GM12878 (cell line): ENCODE data around the gene PSMB5. TPM values are rescaled to one million over a fixed set of nuclear protein-coding genes. Genes with fewer than 3 reads are reported as not detected.

ENCODE experiments used
- ASH2L ChIP-seq: fragments of 300-600, 200-600 bp; sonication (generic); IDR thresholded peaks from 2 replicates; pipeline ENCODE4 v1.6.1; 2017; ENCODE audit warnings: low read depth, mild to moderate bottlenecking, borderline replicate concordance
- BACH1 ChIP-seq: fragments of 450-650 bp; IDR thresholded peaks from 2 replicates; pipeline ENCODE4 v1.6.1; 2017; ENCODE audit warnings: mild to moderate bottlenecking, borderline replicate concordance
- BHLHE40 ChIP-seq, 2 experiments: fragments of 450-650 bp in 1 of 2; IDR thresholded peaks; 2 replicates each; pipeline ENCODE4 v1.6.1; 2011 to 2017; ENCODE audit warnings: low read depth in 2 of 2, borderline replicate concordance in 1 of 2, improper control_type of control experiment in 1 of 2, low read length in 1 of 2, mild to moderate bottlenecking in 1 of 2
- CREB1 ChIP-seq: IDR thresholded peaks from 2 replicates; pipeline ENCODE4 v1.6.1; 2012; ENCODE audit warnings: low read depth, mild to moderate bottlenecking, inconsistent platforms
- NFXL1 ChIP-seq: fragments of 450-650 bp; IDR thresholded peaks from 2 replicates; pipeline ENCODE4 v1.6.1; 2017; ENCODE audit warnings: antibody characterized with exemption, mild to moderate bottlenecking, borderline replicate concordance
- NR2F1 ChIP-seq: fragments of 450-650 bp; conservative IDR thresholded peaks from 2 replicates; pipeline ENCODE4 v1.6.1; 2017; ENCODE audit warnings: mild to moderate bottlenecking
- NRF1 ChIP-seq: conservative IDR thresholded peaks from 2 replicates; pipeline ENCODE4 v1.6.1; 2011; ENCODE audit warnings: mild to moderate bottlenecking, low read depth, low read length, improper control_type of control experiment
- PBX3 ChIP-seq: IDR thresholded peaks from 2 replicates; pipeline ENCODE4 v1.6.1; 2011; ENCODE audit warnings: mild to moderate bottlenecking, low read depth, low read length, moderate library complexity; ENCODE audit not compliant: insufficient replicate concordance
- RELB ChIP-seq: fragments of 450-650 bp; IDR thresholded peaks from 2 replicates; pipeline ENCODE4 v1.6.1; 2017; ENCODE audit warnings: low read depth, mild to moderate bottlenecking, moderate library complexity
- RUNX3 ChIP-seq: IDR thresholded peaks from 2 replicates; pipeline ENCODE4 v1.6.1; 2012; ENCODE audit warnings: low read length, inconsistent platforms
- SKIL ChIP-seq: fragments of 450-650 bp; IDR thresholded peaks from 2 replicates; pipeline ENCODE4 v1.6.1; 2017; ENCODE audit warnings: mild to moderate bottlenecking, low read depth, inconsistent platforms; ENCODE audit not compliant: poor library complexity, severe bottlenecking
- SP1 ChIP-seq: IDR thresholded peaks from one replicate; pipeline ENCODE4 v1.6.1; 2011; ENCODE audit warnings: low read depth, low read length
- SUZ12 ChIP-seq: fragments of 200-600 bp; sonication (generic); IDR thresholded peaks from one replicate; pipeline ENCODE4 v1.6.1; 2018; ENCODE audit warnings: antibody characterized with exemption, mild to moderate bottlenecking; ENCODE audit not compliant: unreplicated experiment
- polyA plus RNA-seq, 11 experiments: library from polyadenylated mRNA; depleted of rRNA in 4 of 11; unstranded in 6 of 11; stranded (reverse) in 5 of 11; fragments of >200 nt; fragmentation: Nextera tagmentation in 4 of 11; fragmentation: Illumina TruSeq in 1 of 11; extraction: Ambion mirVana in 4 of 11; extraction: Trizol in 1 of 11; gene quantifications; 1 replicate in 1 of 11; 2 replicates in 10 of 11; pipeline versions ENCODE4 v1.2.1 to v1.2.3, GENCODE V29; 2011 to 2016; ENCODE audit warnings: inconsistent platforms in 2 of 11, missing spikeins in 2 of 11, low read depth in 1 of 11
- total RNA-seq, 4 experiments: library from RNA; depleted of rRNA in 3 of 4; stranded (reverse); fragments of >200 nt in 3 of 4; fragmentation: Illumina TruSeq in 1 of 4; extraction: Trizol in 1 of 4; gene quantifications; 2 replicates each; pipeline versions ENCODE4 v1.2.1 to v1.2.3, GENCODE V29; 2013 to 2021
- TF ChIP-seq, protein P1 (sequence below): fragments of 450-650 bp; IDR thresholded peaks from 2 replicates; pipeline ENCODE4 v1.6.1; 2016; ENCODE audit warnings: mild to moderate bottlenecking
- TF ChIP-seq, protein P2 (sequence below): IDR thresholded peaks from 2 replicates; pipeline ENCODE4 v1.6.1; 2011; ENCODE audit warnings: borderline replicate concordance, low read depth, mild to moderate bottlenecking, moderate library complexity, mixed read lengths, low read length; ENCODE audit not compliant: insufficient read depth; ENCODE audit errors: extremely low read length
- TF ChIP-seq, protein P3 (sequence below), 3 experiments: IDR thresholded peaks in 2 of 3; conservative IDR thresholded peaks in 1 of 3; 2 replicates each; pipeline ENCODE4 v1.5.1; 2011; ENCODE audit warnings: low read depth in 3 of 3, low read length in 3 of 3, mild to moderate bottlenecking in 3 of 3, control low read depth in 2 of 3, moderate library complexity in 2 of 3, inconsistent platforms in 1 of 3, mixed read lengths in 1 of 3; ENCODE audit not compliant: control insufficient read depth in 2 of 3, insufficient read depth in 1 of 3; ENCODE audit errors: extremely low read depth in 1 of 3

PSMB5 gene
- total and polyA plus RNA-seq, 10 of the 15 experiments (the other 5 are each of a cell fraction or from before 2014, with no cell fraction given) = 84.5 to 802 (median 144) TPM

- peak; percentile 72 for TF ChIP-seq NR2F1
- TF ChIP-seq RUNX3 = peak; percentile 46; the same call in 1 of the 2 replicates
- TF ChIP-seq, protein P1, sequence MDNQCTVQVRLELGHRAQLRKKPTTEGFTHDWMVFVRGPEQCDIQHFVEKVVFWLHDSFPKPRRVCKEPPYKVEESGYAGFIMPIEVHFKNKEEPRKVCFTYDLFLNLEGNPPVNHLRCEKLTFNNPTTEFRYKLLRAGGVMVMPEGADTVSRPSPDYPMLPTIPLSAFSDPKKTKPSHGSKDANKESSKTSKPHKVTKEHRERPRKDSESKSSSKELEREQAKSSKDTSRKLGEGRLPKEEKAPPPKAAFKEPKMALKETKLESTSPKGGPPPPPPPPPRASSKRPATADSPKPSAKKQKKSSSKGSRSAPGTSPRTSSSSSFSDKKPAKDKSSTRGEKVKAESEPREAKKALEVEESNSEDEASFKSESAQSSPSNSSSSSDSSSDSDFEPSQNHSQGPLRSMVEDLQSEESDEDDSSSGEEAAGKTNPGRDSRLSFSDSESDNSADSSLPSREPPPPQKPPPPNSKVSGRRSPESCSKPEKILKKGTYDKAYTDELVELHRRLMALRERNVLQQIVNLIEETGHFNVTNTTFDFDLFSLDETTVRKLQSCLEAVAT = 0 out of 2 replicates have a peak, but pooled peaks have one; percentile 18
- TF ChIP-seq, protein P2, sequence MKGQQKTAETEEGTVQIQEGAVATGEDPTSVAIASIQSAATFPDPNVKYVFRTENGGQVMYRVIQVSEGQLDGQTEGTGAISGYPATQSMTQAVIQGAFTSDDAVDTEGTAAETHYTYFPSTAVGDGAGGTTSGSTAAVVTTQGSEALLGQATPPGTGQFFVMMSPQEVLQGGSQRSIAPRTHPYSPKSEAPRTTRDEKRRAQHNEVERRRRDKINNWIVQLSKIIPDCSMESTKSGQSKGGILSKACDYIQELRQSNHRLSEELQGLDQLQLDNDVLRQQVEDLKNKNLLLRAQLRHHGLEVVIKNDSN = no peak
- TF ChIP-seq RELB = peak; percentile 71
- no peak for TF ChIP-seq NFXL1
- TF ChIP-seq BHLHE40 (IDR thresholded peaks at IDR 0.05; ENCODE audit: borderline replicate concordance in 1 of 2, low read depth in 2 of 2, low read length in 1 of 2) = peak in 1 of 2 experiments; percentile 52; a peak in 1 of 4 replicates
- 0 out of 2 replicates have a peak, but pooled peaks have one; percentile 25 for TF ChIP-seq BACH1
- TF ChIP-seq CREB1 = no peak
- no peak for TF ChIP-seq NRF1
- TF ChIP-seq ASH2L = no peak
- peak; percentile 28 for TF ChIP-seq SKIL
- peak; percentile 37 for TF ChIP-seq PBX3
- TF ChIP-seq SP1 = no peak
- TF ChIP-seq, protein P3, sequence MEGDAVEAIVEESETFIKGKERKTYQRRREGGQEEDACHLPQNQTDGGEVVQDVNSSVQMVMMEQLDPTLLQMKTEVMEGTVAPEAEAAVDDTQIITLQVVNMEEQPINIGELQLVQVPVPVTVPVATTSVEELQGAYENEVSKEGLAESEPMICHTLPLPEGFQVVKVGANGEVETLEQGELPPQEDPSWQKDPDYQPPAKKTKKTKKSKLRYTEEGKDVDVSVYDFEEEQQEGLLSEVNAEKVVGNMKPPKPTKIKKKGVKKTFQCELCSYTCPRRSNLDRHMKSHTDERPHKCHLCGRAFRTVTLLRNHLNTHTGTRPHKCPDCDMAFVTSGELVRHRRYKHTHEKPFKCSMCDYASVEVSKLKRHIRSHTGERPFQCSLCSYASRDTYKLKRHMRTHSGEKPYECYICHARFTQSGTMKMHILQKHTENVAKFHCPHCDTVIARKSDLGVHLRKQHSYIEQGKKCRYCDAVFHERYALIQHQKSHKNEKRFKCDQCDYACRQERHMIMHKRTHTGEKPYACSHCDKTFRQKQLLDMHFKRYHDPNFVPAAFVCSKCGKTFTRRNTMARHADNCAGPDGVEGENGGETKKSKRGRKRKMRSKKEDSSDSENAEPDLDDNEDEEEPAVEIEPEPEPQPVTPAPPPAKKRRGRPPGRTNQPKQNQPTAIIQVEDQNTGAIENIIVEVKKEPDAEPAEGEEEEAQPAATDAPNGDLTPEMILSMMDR (IDR thresholded peaks at IDR 0.05 in 2 of 3, conservative IDR thresholded peaks at IDR 0.05 in 1 of 3; ENCODE audit: control insufficient read depth in 2 of 3, extremely low read depth in 1 of 3, insufficient read depth in 1 of 3, low read depth in 3 of 3, low read length in 3 of 3) = peak; percentile 57 to 83 (median 69)
- no peak for TF ChIP-seq SUZ12
Measured at GRCh38 chr14:23056145-23056955, 21.6 kb upstream of the PSMB5 start (continued).
